Inflammatory macrophage treated with lipopolysaccharide for 4 hours (primary cell): ENCODE results near the gene MED26.

ENCODE experiments used
- DNase-seq: peaks from one replicate; pipeline ENCODE4 v3.0.0-alpha.2; 2020

The MED26 gene

GRCh38 chr19:16587833-16588823 is 39.9 kb downstream of the MED26 start:
- DNase-seq: peak; percentile 46

- DNase-seq: peak; percentile 83
Observed at GRCh38 chr19:16586991-16587832, 40.8 kb downstream of the MED26 start.

GRCh38 chr19:16586477-16586871 is 41.5 kb downstream of the MED26 start:
- DNase-seq: no peak

- DNase-seq: peak; percentile 90
Observed at GRCh38 chr19:16585808-16586476, 42.1 kb downstream of the MED26 start.

- no peak for DNase-seq
Observed at GRCh38 chr19:16585094-16585801, 42.8 kb downstream of the MED26 start.

- peak; percentile 92 for DNase-seq
Observed at GRCh38 chr19:16584248-16585093, 43.5 kb downstream of the MED26 start.

- DNase-seq: no peak
Observed at GRCh38 chr19:16582486-16583261, 45.3 kb downstream of the MED26 start.

- no peak for DNase-seq
Observed at GRCh38 chr19:16581971-16582343, 46.0 kb downstream of the MED26 start.

GRCh38 chr19:16581145-16581970 is 46.6 kb downstream of the MED26 start:
- no peak for DNase-seq

- no peak for DNase-seq
Observed at GRCh38 chr19:16579381-16579780, 48.6 kb downstream of the MED26 start.

- DNase-seq: no peak
Observed at GRCh38 chr19:16577531-16577985, 50.4 kb downstream of the MED26 start.

- DNase-seq: no peak
Observed at GRCh38 chr19:16576690-16577530, 51.1 kb downstream of the MED26 start.

GRCh38 chr19:16575861-16576689 is 51.9 kb downstream of the MED26 start:
- no peak for DNase-seq

GRCh38 chr19:16575282-16575681 is 52.7 kb downstream of the MED26 start:
- DNase-seq: no peak

- DNase-seq: no peak
Observed at GRCh38 chr19:16573925-16574324, 54.1 kb downstream of the MED26 start.

GRCh38 chr19:16573296-16573695 is 54.7 kb downstream of the MED26 start:
- no peak for DNase-seq

- peak; percentile 97 for DNase-seq
Observed at GRCh38 chr19:16572332-16573211, 55.4 kb downstream of the MED26 start, which contains the start of gene SLC35E1. TSS of gene SLC35E1 (minus strand) at chr19:16572415. CDS start at chr19:16572364, 51 bp downstream.
